Fibroblast of villous mesenchyme (primary cell): ENCODE results near the gene FBLN2. TPM values are rescaled to one million over a fixed set of nuclear protein-coding genes. Genes with fewer than 3 reads are reported as not detected.
A peak's percentile ranks its signal among the peaks of the same experiment; 100 is the strongest.

ENCODE experiments used
- DNase-seq: peaks from one replicate; pipeline ENCODE4 v3.0.0-alpha.2; 2010; ENCODE audit warnings: low read depth
- H3K4me3 ChIP-seq: 2 replicates; pipeline ENCODE4 v1.5.1; 2011; ENCODE audit warnings: low read depth, mild to moderate bottlenecking, low read length
- total RNA-seq: library from RNA; depleted of rRNA; stranded (reverse); fragments of >200 nt; gene quantifications from 2 replicates; pipeline ENCODE4 v1.2.3, GENCODE V29; 2012
- TF ChIP-seq, protein P1 (sequence below): IDR thresholded peaks from 2 replicates; pipeline ENCODE4 v1.5.1; 2012; ENCODE audit warnings: low read depth, mild to moderate bottlenecking, low read length; ENCODE audit not compliant: insufficient read depth

Gene FBLN2
- total RNA-seq, 1 donor = 30.2 TPM

DNA sequence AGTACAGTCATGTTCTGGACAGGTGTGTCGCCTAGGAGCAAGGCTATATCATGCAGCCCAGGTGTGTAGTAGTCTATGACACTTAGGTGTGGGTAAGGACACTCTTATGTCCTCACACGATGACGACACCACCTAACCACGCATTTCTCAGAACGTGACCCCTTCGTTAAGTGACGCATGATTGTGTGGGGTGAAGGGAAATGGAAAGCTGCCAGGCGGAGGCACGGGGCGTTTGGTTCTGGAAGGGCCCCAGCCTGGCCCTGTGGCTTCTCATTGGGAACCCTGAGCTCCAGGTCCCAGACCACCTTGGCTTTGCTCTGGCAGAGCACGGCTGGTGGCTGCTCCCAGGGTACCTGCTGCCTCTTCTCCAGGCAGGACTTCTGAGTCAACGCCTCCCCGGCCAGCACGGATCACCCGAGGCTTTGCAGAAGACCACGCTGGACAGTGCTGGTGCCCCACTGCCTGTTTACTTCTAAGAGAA is 39.3 kb downstream of the FBLN2 start:
- TF ChIP-seq, protein P1, sequence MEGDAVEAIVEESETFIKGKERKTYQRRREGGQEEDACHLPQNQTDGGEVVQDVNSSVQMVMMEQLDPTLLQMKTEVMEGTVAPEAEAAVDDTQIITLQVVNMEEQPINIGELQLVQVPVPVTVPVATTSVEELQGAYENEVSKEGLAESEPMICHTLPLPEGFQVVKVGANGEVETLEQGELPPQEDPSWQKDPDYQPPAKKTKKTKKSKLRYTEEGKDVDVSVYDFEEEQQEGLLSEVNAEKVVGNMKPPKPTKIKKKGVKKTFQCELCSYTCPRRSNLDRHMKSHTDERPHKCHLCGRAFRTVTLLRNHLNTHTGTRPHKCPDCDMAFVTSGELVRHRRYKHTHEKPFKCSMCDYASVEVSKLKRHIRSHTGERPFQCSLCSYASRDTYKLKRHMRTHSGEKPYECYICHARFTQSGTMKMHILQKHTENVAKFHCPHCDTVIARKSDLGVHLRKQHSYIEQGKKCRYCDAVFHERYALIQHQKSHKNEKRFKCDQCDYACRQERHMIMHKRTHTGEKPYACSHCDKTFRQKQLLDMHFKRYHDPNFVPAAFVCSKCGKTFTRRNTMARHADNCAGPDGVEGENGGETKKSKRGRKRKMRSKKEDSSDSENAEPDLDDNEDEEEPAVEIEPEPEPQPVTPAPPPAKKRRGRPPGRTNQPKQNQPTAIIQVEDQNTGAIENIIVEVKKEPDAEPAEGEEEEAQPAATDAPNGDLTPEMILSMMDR = no peak
- H3K4me3 ChIP-seq = no peak overlapping the region
- DNase-seq = no peak

DNA sequence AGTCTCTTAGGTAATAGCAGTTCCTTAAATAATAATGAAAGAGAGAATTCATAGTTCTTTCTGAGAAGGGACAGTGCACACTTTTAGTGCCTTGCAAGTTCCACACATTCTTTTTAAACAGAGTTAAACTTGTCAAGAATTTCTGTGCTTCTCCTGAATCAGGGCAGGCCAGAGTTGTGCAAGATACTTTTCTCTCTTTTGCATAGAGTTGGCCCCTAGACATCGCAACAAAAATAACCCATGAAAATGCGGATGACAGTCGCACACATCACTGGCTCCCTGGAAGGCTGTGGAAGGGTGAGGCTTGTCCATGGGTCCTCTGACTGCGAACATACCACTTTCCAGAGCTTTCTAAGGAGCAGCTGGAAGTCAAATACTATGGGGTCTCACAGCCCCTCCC is 40.1 kb downstream of the FBLN2 start:
- no peak overlapping the region for H3K4me3 ChIP-seq
- TF ChIP-seq, protein P1 = no peak
- peak; percentile 17 for DNase-seq

DNA sequence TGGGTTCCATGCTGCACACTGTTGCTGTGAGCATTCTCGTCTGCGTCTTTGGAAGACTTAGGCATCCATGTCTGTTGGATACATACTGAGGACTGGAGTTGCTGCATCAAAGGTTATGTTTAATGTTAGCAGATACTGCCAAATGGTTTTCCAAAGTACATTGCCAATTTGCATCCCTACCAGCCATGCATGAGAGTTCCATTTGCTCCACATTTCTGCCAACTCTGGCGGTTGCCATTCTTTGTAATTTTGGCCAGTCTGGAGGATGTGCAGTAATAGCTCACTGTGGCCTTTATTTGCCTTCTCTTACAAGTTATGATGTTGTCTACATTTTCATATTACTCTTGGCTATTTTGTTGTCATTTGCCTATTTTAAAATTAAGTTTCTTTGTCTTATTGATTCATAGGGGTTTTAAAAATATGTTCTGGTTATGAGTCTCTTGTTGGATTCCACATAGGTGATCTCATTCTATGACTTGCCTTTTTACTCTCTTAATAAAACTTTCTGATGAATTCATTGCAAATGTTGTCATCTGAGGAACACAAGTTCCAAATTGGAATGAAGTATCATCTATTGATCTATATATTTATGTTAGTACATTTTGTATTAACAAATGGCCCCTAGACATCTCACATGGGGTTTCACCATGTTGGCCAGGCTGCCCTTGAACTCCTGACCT is 42.1 kb downstream of the FBLN2 start:
- TF ChIP-seq, protein P1 = no peak
- no peak for DNase-seq
- H3K4me3 ChIP-seq = no peak overlapping the region

DNA sequence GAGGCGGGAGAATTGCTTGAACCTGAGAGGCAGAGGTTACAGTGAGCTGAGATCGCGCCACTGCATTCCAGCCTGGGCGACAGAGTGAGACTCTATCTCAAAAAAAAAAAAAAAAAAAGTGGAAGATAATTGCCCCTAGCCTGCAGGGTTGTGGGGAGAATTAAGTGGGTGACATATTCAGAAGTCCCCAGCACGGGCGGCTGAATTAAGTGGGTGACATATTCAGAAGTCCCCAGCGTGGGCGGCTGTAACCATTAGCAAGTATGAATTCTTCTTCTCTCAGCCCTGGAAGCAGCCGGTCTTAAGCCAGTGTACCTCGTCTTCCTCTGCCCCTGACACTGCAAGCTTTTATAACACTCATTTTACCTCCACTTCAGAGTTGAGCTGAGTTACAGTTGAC is 44.7 kb downstream of the FBLN2 start:
- DNase-seq = no peak
- H3K4me3 ChIP-seq = no peak overlapping the region
- TF ChIP-seq, protein P1 = no peak

DNA sequence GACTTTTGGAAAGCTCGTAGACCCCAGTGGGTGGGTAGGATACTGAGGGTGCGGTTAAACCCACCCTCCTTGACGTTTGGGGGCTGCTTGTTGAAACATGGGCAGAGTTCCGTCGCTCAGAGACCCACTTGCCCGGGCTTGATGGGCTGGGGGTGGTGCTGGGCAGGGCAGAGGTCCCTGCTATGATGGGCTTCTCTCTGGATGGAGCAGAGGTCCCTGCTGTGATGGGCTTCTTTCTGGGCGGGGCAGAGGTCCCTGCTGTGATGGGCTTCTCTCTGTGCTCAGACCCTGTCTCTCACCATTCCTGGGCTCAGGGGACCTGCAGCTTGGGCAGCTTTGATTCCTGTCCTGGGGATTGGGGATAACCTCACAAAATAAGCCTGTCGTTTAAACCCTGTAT is 45.2 kb downstream of the FBLN2 start:
- no peak for DNase-seq
- H3K4me3 ChIP-seq = no peak overlapping the region
- TF ChIP-seq, protein P1 = no peak

DNA sequence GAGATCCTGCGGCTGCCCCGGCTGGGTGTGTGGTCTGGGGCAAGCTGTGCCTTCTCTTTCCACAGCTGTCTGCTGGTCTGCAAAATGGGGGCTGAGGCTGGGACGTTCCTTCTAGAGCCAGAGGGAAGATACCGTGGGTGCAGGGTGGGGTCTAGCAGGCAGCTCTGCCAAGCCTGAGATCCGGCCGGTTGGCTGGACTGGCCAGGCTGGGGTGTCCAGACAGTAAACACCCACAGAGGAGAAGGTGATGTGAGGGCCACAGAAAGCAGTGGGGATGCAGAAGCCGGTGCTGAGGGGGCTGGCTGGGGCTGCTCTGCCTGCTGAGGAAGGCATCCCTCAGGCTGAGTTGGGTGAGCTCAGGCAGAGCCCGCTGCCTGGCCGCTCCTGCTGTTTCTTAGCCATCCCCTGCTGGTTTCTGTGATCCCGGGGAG is 46.1 kb downstream of the FBLN2 start:
- TF ChIP-seq, protein P1 = no peak
- no peak overlapping the region for H3K4me3 ChIP-seq
- no peak for DNase-seq

DNA sequence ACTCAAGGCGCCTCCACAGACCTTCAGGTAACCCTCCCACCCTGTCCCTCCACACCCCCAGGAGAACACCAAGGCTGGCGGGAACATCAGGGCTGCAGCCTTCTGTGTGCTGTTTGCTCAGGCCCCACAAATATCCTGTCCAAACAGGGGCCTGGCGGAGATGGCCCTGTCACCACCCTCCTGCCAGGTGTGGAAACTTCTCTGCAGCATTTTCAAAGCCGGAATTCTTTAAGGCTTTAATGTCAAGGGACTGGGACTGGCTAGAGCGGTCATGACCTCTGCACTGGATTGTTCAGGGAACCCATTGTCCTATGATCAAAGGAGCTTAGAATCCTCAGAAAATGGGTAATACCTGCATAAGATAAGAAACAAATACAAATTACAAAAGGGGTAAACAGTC is 46.6 kb downstream of the FBLN2 start:
- H3K4me3 ChIP-seq = no peak overlapping the region
- TF ChIP-seq, protein P1 = no peak
- no peak for DNase-seq
